H1 (cell line): ENCODE results near the gene CASK. TPM values are rescaled to one million over a fixed set of nuclear protein-coding genes. Genes with fewer than 3 reads are reported as not detected.

Source experiments
- RBBP5 ChIP-seq: IDR thresholded peaks from 2 replicates; pipeline ENCODE4 v1.7.1; 2012; ENCODE audit warnings: low read depth, mild to moderate bottlenecking, inconsistent platforms, low read length, moderate library complexity, borderline replicate concordance
- USF2 ChIP-seq: IDR thresholded peaks from 2 replicates; pipeline ENCODE4 v1.6.1; 2011; ENCODE audit warnings: low read length, improper control_type of control experiment
- polyA plus RNA-seq, 7 experiments: library from polyadenylated mRNA; depleted of rRNA in 3 of 7; stranded (reverse) in 5 of 7; unstranded in 2 of 7; fragments of >200 nt in 5 of 7; fragments of 200-250 nt in 2 of 7; gene quantifications; 1 replicate in 5 of 7; 2 replicates in 1 of 7; 4 replicates in 1 of 7; pipeline versions ENCODE4 v1.2.1 to v1.2.3, GENCODE V29; 2011 to 2013; ENCODE audit warnings: missing spikeins in 2 of 7, mixed read lengths in 2 of 7
- total RNA-seq: library from RNA; stranded (reverse); fragmentation: NEBNext Ultra II Directional; extraction: Animal tissue kit (Norgen Biotek cat#: 25700); gene quantifications from 2 replicates; pipeline ENCODE4 v1.2.1, GENCODE V29; 2021

CASK gene
- total and polyA plus RNA-seq, 2 of the 8 experiments (the other 6 are each of a cell fraction or from before 2014, with no cell fraction given) = 21.6 to 55.1 TPM

GRCh38 chrX:41931591-41931990 lies 8.2 kb upstream of the CASK start (continued):
- no peak for TF ChIP-seq RBBP5
- TF ChIP-seq USF2 = no peak
- TF ChIP-seq, all 59 proteins: peak for 0
